GM12892 (cell line): Measurements from ENCODE around the gene ZC3HAV1.
"Not testable (repeated sequence)": the region's sequence is repeated elsewhere in the genome, so short reads cannot be mapped to it uniquely, and the experiment has no call there.

Experiments used
- POLR2A ChIP-seq: IDR thresholded peaks from 2 replicates; pipeline ENCODE4 v1.6.1; 2011; ENCODE audit warnings: low read depth, low read length, control low read depth
- POLR2AphosphoS5 ChIP-seq: IDR thresholded peaks from 2 replicates; pipeline ENCODE4 v1.6.1; 2011; ENCODE audit warnings: low read depth, low read length, control low read depth
- TAF1 ChIP-seq: IDR thresholded peaks from 2 replicates; pipeline ENCODE4 v1.6.1; 2011; ENCODE audit warnings: low read depth, mild to moderate bottlenecking, control low read depth, low read length, borderline replicate concordance

DNA sequence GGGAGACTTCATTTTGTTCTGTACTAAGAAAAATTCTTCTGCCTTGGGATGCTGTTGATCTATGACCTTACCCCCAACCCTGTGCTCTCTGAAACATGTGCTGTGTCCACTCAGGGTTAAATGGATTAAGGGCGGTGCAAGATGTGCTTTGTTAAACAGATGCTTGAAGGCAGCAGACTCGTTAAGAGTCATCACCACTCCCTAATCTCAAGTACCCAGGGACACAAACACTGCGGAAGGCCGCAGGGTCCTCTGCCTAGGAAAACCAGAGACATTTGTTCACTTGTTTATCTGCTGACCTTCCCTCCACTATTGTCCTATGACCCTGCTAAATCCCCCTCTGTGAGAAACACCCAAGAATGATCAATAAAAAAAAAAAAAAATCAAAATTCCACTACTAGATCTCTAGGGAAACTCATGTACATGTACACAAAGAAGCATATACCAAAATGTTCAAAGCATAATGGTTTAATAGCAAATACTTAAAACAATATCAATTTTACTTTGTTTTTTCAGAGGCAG, 7.8 kb downstream of the ZC3HAV1 start:
- TF ChIP-seq POLR2A, POLR2AphosphoS5, TAF1: not testable (repeated sequence)
